SK-MEL-5 (cell line): ENCODE data around the gene OARD1. TPM values are rescaled to one million over a fixed set of nuclear protein-coding genes. Genes with fewer than 3 reads are reported as not detected.
"Not testable (repeated sequence)": the region's sequence is repeated elsewhere in the genome, so short reads cannot be mapped to it uniquely, and the experiment has no call there.

Source experiments
- DNase-seq: peaks from one replicate; pipeline ENCODE4 v3.0.0-alpha.2; 2016; ENCODE audit warnings: low read depth, low spot score
- in situ Hi-C: cut with HindIII; loops from 2 replicates; pipeline ENCODE4 v1.10.0; 2016; ENCODE audit warnings: low sequenced_read_pairs, high pct_unique_total_duplicates, low pct_unique_long_range_greater_than_20kb
- polyA plus RNA-seq, 2 experiments: library from polyadenylated mRNA; depleted of rRNA; stranded (reverse); fragments of >200 nt; gene quantifications; 2 replicates each; pipeline ENCODE4 v1.2.3, GENCODE V29; 2015
- total RNA-seq: library from RNA; depleted of rRNA; stranded (reverse); fragments of >200 nt; shearing (Covaris generic); gene quantifications from 2 replicates; pipeline ENCODE4 v1.2.3, GENCODE V29; 2014; rRNA removed

OARD1 gene
- 20.2 and 23.4 TPM in 2 replicates for total RNA-seq
- polyA plus RNA-seq (2015; cell fraction: cytosol; rRNA removed), result 24.7 and 27.7 TPM in 2 replicates
- polyA plus RNA-seq (2015; cell fraction: nucleus; rRNA removed), result 18.4 and 22.1 TPM in 2 replicates

GRCh38 chr6:41071923-41072835 lies at the start of gene OARD1:
Gene OARD1 (minus strand): TSS chr6:41072356. CDS start chr6:41071634, 722 bp downstream.
- peak; percentile 83 for DNase-seq
- in situ Hi-C loops, result no loop called here

GRCh38 chr6:41120058-41120457 lies 47.9 kb upstream of the OARD1 start:
- no peak for DNase-seq
- in situ Hi-C loops, result no loop called here

- no peak for DNase-seq
- in situ Hi-C loops, result no loop called here
Observed at GRCh38 chr6:41119508-41119907, 47.4 kb upstream of the OARD1 start.

GRCh38 chr6:41115027-41115426 lies 42.9 kb upstream of the OARD1 start:
- in situ Hi-C loops, DNase-seq: not testable (repeated sequence)

- in situ Hi-C loops, result no loop called here
- DNase-seq, result no peak
Observed at GRCh38 chr6:41111017-41111416, 38.9 kb upstream of the OARD1 start.

GRCh38 chr6:41103847-41104246 lies 31.7 kb upstream of the OARD1 start:
- in situ Hi-C loops, result no loop called here
- DNase-seq, result no peak

- in situ Hi-C loops, result no loop called here
- no peak for DNase-seq
Observed at GRCh38 chr6:41100871-41101287, 28.7 kb upstream of the OARD1 start.

- in situ Hi-C loops, result loop anchor here (25.0 kb wide), 1 partner anchor 89 kb away; no protein-coding TSS in a partner anchor
- peak; percentile 21 for DNase-seq
Observed at GRCh38 chr6:41098366-41098765, 26.2 kb upstream of the OARD1 start.

- in situ Hi-C loops, result loop anchor here (25.0 kb wide), 1 partner anchor 90 kb away; no protein-coding TSS in a partner anchor
Observed at GRCh38 chr6:41097467-41098090, 25.4 kb upstream of the OARD1 start.

GRCh38 chr6:41093729-41094128 lies 21.6 kb upstream of the OARD1 start:
- in situ Hi-C loops, result loop anchor here (25.0 kb wide), 1 partner anchor 94 kb away; no protein-coding TSS in a partner anchor
- DNase-seq, result peak; percentile 48

More at GRCh38 chr6:41097467-41098090, 25.4 kb upstream of the OARD1 start:
- peak; percentile 93 for DNase-seq

GRCh38 chr6:41092421-41093140 lies 20.4 kb upstream of the OARD1 start:
- in situ Hi-C loops, result loop anchor here (25.0 kb wide), 1 partner anchor 95 kb away; no protein-coding TSS in a partner anchor

GRCh38 chr6:41090841-41091761 lies 18.9 kb upstream of the OARD1 start:
- no peak for DNase-seq
- in situ Hi-C loops, result loop anchor here (25.0 kb wide), 1 partner anchor 96 kb away; no protein-coding TSS in a partner anchor

More at GRCh38 chr6:41092421-41093140, 20.4 kb upstream of the OARD1 start:
- DNase-seq, result peak; percentile 67

GRCh38 chr6:41088451-41088850 lies 16.3 kb upstream of the OARD1 start:
- DNase-seq, result no peak
- in situ Hi-C loops, result loop anchor here (25.0 kb wide), 1 partner anchor 99 kb away; no protein-coding TSS in a partner anchor

- in situ Hi-C loops, result loop anchor here (25.0 kb wide), 1 partner anchor 102 kb away; no protein-coding TSS in a partner anchor
- DNase-seq, result no peak
Observed at GRCh38 chr6:41085182-41085581, 13.0 kb upstream of the OARD1 start.

GRCh38 chr6:41083072-41083471 lies 10.9 kb upstream of the OARD1 start:
- no peak for DNase-seq
- in situ Hi-C loops, result loop anchor here (25.0 kb wide), 1 partner anchor 104 kb away; no protein-coding TSS in a partner anchor

GRCh38 chr6:41080621-41081020 lies 8.5 kb upstream of the OARD1 start:
- in situ Hi-C loops, result loop anchor here (25.0 kb wide), 1 partner anchor 107 kb away; no protein-coding TSS in a partner anchor
- DNase-seq, result no peak
